ENCODE data around the gene HK1. TPM values are rescaled to one million over a fixed set of nuclear protein-coding genes. Genes with fewer than 3 reads are reported as not detected.

The HK1 gene
- total and polyA plus RNA-seq, 2 of the 13 experiments (the other 11 are each of a cell fraction or from before 2014, with no cell fraction given), result 0.29 to 1.5 TPM

- TF ChIP-seq ZNF318 (CRISPR knock-in tag; IDR thresholded peaks at IDR 0.05) (no peak), PRPF4 (IDR thresholded peaks at IDR 0.05; ENCODE audit: low read depth, low read length, poor library complexity, severe bottlenecking) (no peak), ZBTB20 (CRISPR knock-in tag; IDR thresholded peaks at IDR 0.05; ENCODE audit: borderline replicate concordance, low read depth) (no peak), RAD51 (IDR thresholded peaks at IDR 0.05; ENCODE audit: borderline replicate concordance) (no peak), FOXA1 (IDR thresholded peaks at IDR 0.05) (no peak), FOXA1 (CRISPR knock-in tag; IDR thresholded peaks at IDR 0.05) (no peak), BRD4 (CRISPR knock-in tag; IDR thresholded peaks at IDR 0.05) (no peak), ZSCAN9 (CRISPR knock-in tag; IDR thresholded peaks at IDR 0.05; ENCODE audit: borderline replicate concordance) (no peak), CHD4 (IDR thresholded peaks at IDR 0.05; ENCODE audit: borderline replicate concordance, low read length) (no peak)
Observed at GRCh38 chr10:69340695-69341094, 62.4 kb downstream of the HK1 start (continued).

Data from HepG2 (cell line).